Upper lobe of left lung (tissue), 6 donors: ENCODE results near the gene SEPHS2. TPM values are rescaled to one million over a fixed set of nuclear protein-coding genes. Genes with fewer than 3 reads are reported as not detected.

Source experiments
- ATAC-seq, 2 donors: fragments of 200-7000 bp; cut with Tn5 transposase; one replicate each; pipeline ENCODE4 v1.9.1; 2022; ENCODE audit warnings: mild to moderate bottlenecking in 2 of 2, moderate library complexity in 2 of 2; ENCODE audit not compliant: low FRiP score in 2 of 2
- DNase-seq, 2 donors: peaks; one replicate each; pipeline ENCODE4 v3.0.0-alpha.2; 2019 to 2020
- H3K27ac ChIP-seq, 4 donors: fragments of 200-600 bp; sonication (generic); one replicate each; pipeline ENCODE4 v1.5.1; 2016 to 2019
- H3K27me3 ChIP-seq, 4 donors: fragments of 200-600 bp; sonication (generic); one replicate each; pipeline ENCODE4 v1.5.1; 2017 to 2019
- H3K36me3 ChIP-seq, 4 donors: fragments of 200-600 bp; sonication (generic); one replicate each; pipeline ENCODE4 v1.5.1; 2016 to 2019
- H3K4me1 ChIP-seq, 4 donors: fragments of 200-600 bp; sonication (generic); one replicate each; pipeline ENCODE4 v1.5.1; 2018 to 2019
- H3K4me3 ChIP-seq, 4 donors: fragments of 200-600 bp; sonication (generic); one replicate each; pipeline ENCODE4 v1.5.1; 2017 to 2019; ENCODE audit warnings: mild to moderate bottlenecking in 2 of 4, moderate library complexity in 1 of 4
- H3K9me3 ChIP-seq, 4 donors: fragments of 200-600 bp; sonication (generic); one replicate each; pipeline ENCODE4 v1.5.1; 2018 to 2019
- CTCF ChIP-seq, 6 experiments: fragments of 450-650 bp in 4 of 6; fragments of 200-600 bp in 2 of 6; sonication (generic) in 2 of 6; IDR thresholded peaks; one replicate each; pipeline ENCODE4 v1.5.1; 2016 to 2019; ENCODE audit warnings: antibody characterized with exemption in 6 of 6
- EP300 ChIP-seq, 4 donors: sonication (generic); formaldehyde crosslinking; IDR thresholded peaks; one replicate each; pipeline ENCODE4 v1.5.1; 2017; ENCODE audit warnings: antibody characterized with exemption in 4 of 4, control low read depth in 2 of 4
- POLR2A ChIP-seq, 4 donors: fragments of 450-650 bp; IDR thresholded peaks; one replicate each; pipeline ENCODE4 v1.5.1; 2016 to 2017; ENCODE audit warnings: antibody characterized with exemption in 4 of 4, mild to moderate bottlenecking in 2 of 4
- POLR2AphosphoS5 ChIP-seq, 2 donors: sonication (generic); formaldehyde crosslinking; IDR thresholded peaks; one replicate each; pipeline ENCODE4 v1.5.1; 2017; ENCODE audit warnings: antibody characterized with exemption in 2 of 2
- WGBS, 2 donors: methylation state at CpG; one replicate each; pipeline ENCODE4 v1.1.5; 2017 to 2018; 5-methylcytosine and 5-hydroxymethylcytosine counted together
- total RNA-seq, 6 donors: library from RNA; depleted of rRNA in 4 of 6; stranded (reverse); fragments of >200 nt in 4 of 6; gene quantifications; one replicate each; pipeline versions ENCODE4 v1.1.0 to v1.2.1, GENCODE V29; 2016 to 2021
- donor health status: DM: no; HTN: no; CAD: no; lungs with moderate emphysema.
- donor health status: DM: no; HTN: yes; CAD: no; lungs with severe emphysema.

The SEPHS2 gene
- total RNA-seq, 6 donors from 2014 or later: 34.7 to 64.0 (median 38.2) TPM

GRCh38 chr16:30413112-30413806 is 32.4 kb downstream of the SEPHS2 start:
- TF ChIP-seq POLR2AphosphoS5 (IDR thresholded peaks at IDR 0.05) (no peak), POLR2A (IDR thresholded peaks at IDR 0.05) (no peak), EP300 (IDR thresholded peaks at IDR 0.05) (no peak), CTCF (IDR thresholded peaks at IDR 0.05) (no peak)
- no peak for ATAC-seq
- no peak overlapping the region for H3K4me3 ChIP-seq
- H3K36me3 ChIP-seq: peaks cover 0 to 13% (median 2%) of the 10 kb centered on the region in 4 donors
- peaks cover 7 to 37% (median 22%) of the 10 kb centered on the region in 4 donors for H3K4me1 ChIP-seq
- no peaks in the 10 kb centered on the region for H3K27me3 ChIP-seq
- WGBS, 2 donors: 92% methylated on average over 6 of the region's 6 CpGs
- no peak for DNase-seq
- no peaks in the 10 kb centered on the region for H3K9me3 ChIP-seq
- H3K27ac ChIP-seq: no peak overlapping the region

GRCh38 chr16:30409125-30410060 is 36.3 kb downstream of the SEPHS2 start:
- no peaks in the 10 kb centered on the region for H3K27me3 ChIP-seq
- H3K27ac ChIP-seq: peak overlapping the region in 1 of 4 donors; percentile 57
- peaks cover 0 to 13% (median 2%) of the 10 kb centered on the region in 4 donors for H3K36me3 ChIP-seq
- H3K9me3 ChIP-seq: no peaks in the 10 kb centered on the region
- no peak overlapping the region for H3K4me3 ChIP-seq
- TF ChIP-seq POLR2A (IDR thresholded peaks at IDR 0.05) (no peak), POLR2AphosphoS5 (IDR thresholded peaks at IDR 0.05) (no peak), CTCF (IDR thresholded peaks at IDR 0.05) (peak; percentile 86 to 96 (median 91)), EP300 (IDR thresholded peaks at IDR 0.05) (no peak)
- DNase-seq (peak in 1 of 2 donors; percentile 89), ATAC-seq (peak; percentile 86 to 93)
- peaks cover 7 to 30% (median 25%) of the 10 kb centered on the region in 4 donors for H3K4me1 ChIP-seq
- 44 to 66% methylated on average over 10 to 15 of the region's 15 CpGs for WGBS, 2 donors

GRCh38 chr16:30407804-30408534 is 37.7 kb downstream of the SEPHS2 start:
- Histone ChIP-seq H3K27me3 (no peaks in the 10 kb centered on the region), H3K9me3 (no peaks in the 10 kb centered on the region), H3K4me3 (peak overlapping the region; percentile 53 to 77 (median 62)), H3K4me1 (peaks cover 7 to 30% (median 25%) of the 10 kb centered on the region in 4 donors), H3K27ac (peak overlapping the region; percentile 67 to 85 (median 83)), H3K36me3 (peaks cover 0 to 8% (median 0%) of the 10 kb centered on the region in 4 donors)
- WGBS, 2 donors: 16 to 47% methylated on average over 6 to 18 of the region's 19 CpGs
- DNase-seq (no peak), ATAC-seq (peak in 1 of 2 donors; percentile 47)
- TF ChIP-seq CTCF (IDR thresholded peaks at IDR 0.05): no peak
- no peak for TF ChIP-seq POLR2A (IDR thresholded peaks at IDR 0.05)
- TF ChIP-seq POLR2AphosphoS5 (IDR thresholded peaks at IDR 0.05): no peak
- TF ChIP-seq EP300 (IDR thresholded peaks at IDR 0.05): no peak

- Histone ChIP-seq H3K27me3 (no peaks in the 10 kb centered on the region), H3K4me1 (peaks cover 7 to 30% (median 25%) of the 10 kb centered on the region in 4 donors), H3K4me3 (peak within 1 kb of the TSS; percentile 53 to 77 (median 62)), H3K27ac (peak within 1 kb of the TSS; percentile 67 to 85 (median 83)), H3K36me3 (peaks cover 0 to 8% (median 0%) of the 10 kb centered on the region in 4 donors), H3K9me3 (no peaks in the 10 kb centered on the region)
- DNase-seq (peak; percentile 94 to 98), ATAC-seq (peak; percentile 96 to 98)
- 0 to 1% methylated on average over 16 to 34 of the region's 65 CpGs for WGBS, 2 donors
- TF ChIP-seq POLR2A (IDR thresholded peaks at IDR 0.05) (peak in 1 of 4 donors; percentile 68), POLR2AphosphoS5 (IDR thresholded peaks at IDR 0.05) (peak in 1 of 2 donors; percentile 32), EP300 (IDR thresholded peaks at IDR 0.05) (no peak), CTCF (IDR thresholded peaks at IDR 0.05) (peak in 2 of 6 experiments; percentile 22 to 30)
Observed at GRCh38 chr16:30407102-30407803, 38.4 kb downstream of the SEPHS2 start, which contains the start of gene ZNF771. TSS of gene ZNF771 (plus strand) at chr16:30407606. CDS start at chr16:30408054, 448 bp downstream.
